Endothelial cell of umbilical vein (primary cell): ENCODE data around the gene OXSR1. TPM values are rescaled to one million over a fixed set of nuclear protein-coding genes. Genes with fewer than 3 reads are reported as not detected.

Experiments
- BruUV-seq: library from RNA; stranded (reverse); fragments of 400-500 nt; replicated peaks from 2 replicates; lab custom pipeline; 2021; lab: Mats Ljungman, UMichigan
- CTCF ChIA-PET: fragments of 300-600, 350-600 bp; sonication (Branson Sonifier 250); formaldehyde crosslinking; loops from one replicate; lab custom pipeline; 2021; ENCODE audit warnings: antibody characterized with exemption, inconsistent platforms; lab: Charles Lee
- POLR2A ChIA-PET: fragments of 300-600, 350-600 bp; sonication (Branson Sonifier 250); formaldehyde crosslinking; loops from one replicate; lab custom pipeline; 2021; ENCODE audit warnings: antibody characterized with exemption, inconsistent platforms; lab: Charles Lee
- DNase-seq: peaks from one replicate; pipeline ENCODE4 v3.0.0-alpha.2; 2011; ENCODE audit warnings: low read depth, low spot score
- FAIRE-seq: peaks from 2 replicates; lab custom pipeline; 2011; peaks lifted over from hg19 to GRCh38; lab: Jason Lieb, UNC
- H2AFZ ChIP-seq: 2 replicates; pipeline ENCODE4 v1.6.0; 2012; ENCODE audit warnings: low read depth, low read length, control low read depth, inconsistent platforms
- H3K27ac ChIP-seq: 2 replicates; pipeline ENCODE4 v1.5.1; 2011; ENCODE audit warnings: low read depth, mild to moderate bottlenecking, control low read depth, low read length, moderate library complexity; ENCODE audit not compliant: insufficient read depth
- H3K27me3 ChIP-seq, 2 experiments: 2 replicates each; pipeline versions ENCODE4 v1.6.0 to v1.6.1; 2011; ENCODE audit warnings: low read length in 2 of 2, mixed read lengths in 1 of 2; ENCODE audit not compliant: control insufficient read depth in 2 of 2, insufficient read depth in 2 of 2
- H3K36me3 ChIP-seq, 2 experiments: 2 replicates in 1 of 2; 3 replicates in 1 of 2; pipeline ENCODE4 v1.5.1; 2011; ENCODE audit warnings: low read length in 2 of 2, mild to moderate bottlenecking in 1 of 2, moderate library complexity in 1 of 2; ENCODE audit not compliant: control insufficient read depth in 2 of 2, insufficient read depth in 2 of 2; ENCODE audit errors: extremely low read depth in 1 of 2
- H3K4me1 ChIP-seq: 3 replicates; pipeline ENCODE4 v1.5.1; 2011; ENCODE audit warnings: mild to moderate bottlenecking, low read length; ENCODE audit not compliant: control insufficient read depth, insufficient read depth; ENCODE audit errors: extremely low read depth
- H3K4me2 ChIP-seq: 2 replicates; pipeline ENCODE4 v1.6.1; 2011; ENCODE audit warnings: low read length, control low read depth, mixed read lengths; ENCODE audit not compliant: insufficient read depth
- H3K4me3 ChIP-seq, 3 experiments: fragments of 200-600 bp in 1 of 3; sonication (generic), shearing (Covaris generic) in 1 of 3; replicated peaks in 1 of 3; 2 replicates each; pipeline ENCODE4 v1.5.1; 2011 to 2016; ENCODE audit warnings: control low read depth in 3 of 3, low read length in 3 of 3, mild to moderate bottlenecking in 2 of 3, inconsistent platforms in 1 of 3, low read depth in 1 of 3, moderate library complexity in 1 of 3; ENCODE audit not compliant: insufficient read depth in 1 of 3
- H3K79me2 ChIP-seq: 2 replicates; pipeline ENCODE4 v1.6.0; 2012; ENCODE audit warnings: low read length, inconsistent platforms; ENCODE audit not compliant: control insufficient read depth, insufficient read depth
- H3K9ac ChIP-seq: replicated peaks from 2 replicates; pipeline ENCODE3; 2011; ENCODE audit warnings: low read length, control low read depth; ENCODE audit not compliant: insufficient read depth; ENCODE audit errors: extremely low read depth
- H3K9me1 ChIP-seq: replicated peaks from 3 replicates; pipeline ENCODE4 v1.6.0; 2011; ENCODE audit warnings: mild to moderate bottlenecking, low read length; ENCODE audit not compliant: control insufficient read depth, insufficient read depth; ENCODE audit errors: extremely low read depth
- H3K9me3 ChIP-seq: replicated peaks from 2 replicates; pipeline ENCODE4 v1.5.1; 2012; ENCODE audit warnings: low read length, inconsistent platforms; ENCODE audit not compliant: control insufficient read depth, insufficient read depth
- H4K20me1 ChIP-seq: replicated peaks from 2 replicates; pipeline ENCODE3; 2011; ENCODE audit warnings: mild to moderate bottlenecking, low read length; ENCODE audit not compliant: control insufficient read depth, insufficient read depth; ENCODE audit errors: extremely low read depth
- CTCF ChIP-seq, 2 donors: IDR thresholded peaks; 1 replicate in 1 of 2; 2 replicates in 1 of 2; pipeline ENCODE4 v1.5.1; 2011; ENCODE audit warnings: low read length in 2 of 2, mild to moderate bottlenecking in 2 of 2, moderate library complexity in 2 of 2, control low read depth in 1 of 2, inconsistent platforms in 1 of 2, low read depth in 1 of 2; ENCODE audit not compliant: insufficient read depth in 1 of 2; ENCODE audit errors: extremely low read depth in 1 of 2
- EZH2 ChIP-seq: IDR thresholded peaks from 2 replicates; pipeline ENCODE4 v1.6.1; 2012; ENCODE audit warnings: borderline replicate concordance, low read depth, mild to moderate bottlenecking, moderate library complexity, low read length, inconsistent platforms; ENCODE audit not compliant: severe bottlenecking
- FOS ChIP-seq: IDR thresholded peaks from 2 replicates; pipeline ENCODE4 v1.6.1; 2011; ENCODE audit warnings: mild to moderate bottlenecking, low read length, moderate library complexity, borderline replicate concordance; ENCODE audit not compliant: insufficient read depth
- JUN ChIP-seq: IDR thresholded peaks from 2 replicates; pipeline ENCODE4 v1.6.1; 2011; ENCODE audit warnings: borderline replicate concordance, low read depth; ENCODE audit not compliant: insufficient read length, insufficient read depth
- MYC ChIP-seq: IDR thresholded peaks from one replicate; pipeline ENCODE4 v1.6.1; 2011; ENCODE audit warnings: mild to moderate bottlenecking, low read depth, low read length
- POLR2A ChIP-seq: IDR thresholded peaks from 2 replicates; pipeline ENCODE4 v1.6.1; 2012; ENCODE audit warnings: low read depth, mild to moderate bottlenecking, control low read depth, low read length
- POLR2AphosphoS5 ChIP-seq: IDR thresholded peaks from 2 replicates; pipeline ENCODE4 v1.6.1; 2012; ENCODE audit warnings: low read depth, mild to moderate bottlenecking, control low read depth, low read length, moderate library complexity; ENCODE audit not compliant: insufficient read depth
- dilution Hi-C: fragments of 300-500 bp; cut with MboI; formaldehyde crosslinking; loops from one replicate; pipeline ENCODE4 v1.15.0; 2019; ENCODE audit warnings: low sequenced_read_pairs; ENCODE audit not compliant: extremely low pct_ligation_motif_present
- intact Hi-C: fragments of 100-400 bp; cut with micrococcal nuclease; formaldehyde crosslinking; loops from one replicate; pipeline ENCODE4 v1.10.0; 2022
- polyA plus RNA-seq, 4 experiments: library from polyadenylated mRNA; depleted of rRNA in 3 of 4; stranded (reverse) in 3 of 4; unstranded in 1 of 4; fragments of >200 nt; gene quantifications; 2 replicates each; pipeline versions ENCODE4 v1.2.1 to v1.2.3, GENCODE V29; 2011 to 2012; ENCODE audit warnings: missing spikeins in 1 of 4
- total RNA-seq: library from RNA; stranded (reverse); gene quantifications from 2 replicates; pipeline ENCODE4 v1.2.3, GENCODE V29; 2021

The OXSR1 gene
- total and polyA plus RNA-seq, 2 donors (not counting 3 experiments of a cell fraction or from before 2014, with no cell fraction given): 15.1 to 32.9 TPM

GRCh38 chr3:38154625-38155255 lies 10.6 kb upstream of the OXSR1 start:
- H2AFZ ChIP-seq: no peak overlapping the region
- no TSS peak for BruUV-seq
- intact Hi-C loops: no loop called here
- CTCF ChIA-PET: interaction anchor here (0.7 to 4.2 kb wide), 2 partner anchors 10 to 13 kb away, joined by 3 to 20 read pairs; partner anchors contain the start of gene OXSR1
- H3K9ac ChIP-seq: no peak overlapping the region
- no peaks in the 10 kb centered on the region for H3K4me1 ChIP-seq
- H3K36me3 ChIP-seq: no peaks in the 10 kb centered on the region
- TF ChIP-seq POLR2A (no peak), CTCF (IDR thresholded peaks at IDR 0.05; ENCODE audit: extremely low read depth in 1 of 2, insufficient read depth in 1 of 2, low read depth in 1 of 2, low read length in 2 of 2) (no peak), POLR2AphosphoS5 (no peak), JUN (no peak), MYC (no peak)
- H3K9me3 ChIP-seq: no peaks in the 10 kb centered on the region
- H3K27ac ChIP-seq: no peak overlapping the region
- dilution Hi-C loops: no loop called here
- H4K20me1 ChIP-seq: no peaks in the 10 kb centered on the region
- no peaks in the 10 kb centered on the region for H3K27me3 ChIP-seq
- FAIRE-seq (no peak), DNase-seq (no peak)
- H3K79me2 ChIP-seq: no peaks in the 10 kb centered on the region
- H3K4me3 ChIP-seq: no peak overlapping the region
- no peak overlapping the region for H3K4me2 ChIP-seq
- no peaks in the 10 kb centered on the region for H3K9me1 ChIP-seq
- POLR2A ChIA-PET: interaction anchor here (1.0 kb wide), 1 partner anchor 11 kb away, joined by 4 read pairs; the partner anchor contains the start of gene OXSR1

GRCh38 chr3:38155825-38156224 lies 9.5 kb upstream of the OXSR1 start:
- CTCF ChIA-PET: interaction anchor here (4.2 kb wide), 1 partner anchor 9 kb away, joined by 20 read pairs; the partner anchor contains the start of gene OXSR1
- no TSS peak for BruUV-seq

More at GRCh38 chr3:38155825-38156224, 9.5 kb upstream of the OXSR1 start:
- H3K27me3 ChIP-seq: no peaks in the 10 kb centered on the region
- TF ChIP-seq EZH2: no peak
- no peak for TF ChIP-seq CTCF (IDR thresholded peaks at IDR 0.05; ENCODE audit: extremely low read depth in 1 of 2, insufficient read depth in 1 of 2, low read depth in 1 of 2, low read length in 2 of 2)
- TF ChIP-seq FOS: no peak
- POLR2A ChIA-PET: no interaction called here
- FAIRE-seq (no peak), DNase-seq (no peak)
- no peaks in the 10 kb centered on the region for H3K79me2 ChIP-seq
- H3K36me3 ChIP-seq: no peaks in the 10 kb centered on the region
- dilution Hi-C loops: no loop called here
- no peak overlapping the region for H3K9ac ChIP-seq
- H3K9me3 ChIP-seq: no peaks in the 10 kb centered on the region
- H3K9me1 ChIP-seq: no peaks in the 10 kb centered on the region
- H3K27ac ChIP-seq: no peak overlapping the region
- no peak overlapping the region for H2AFZ ChIP-seq
- H4K20me1 ChIP-seq: no peaks in the 10 kb centered on the region
- intact Hi-C loops: no loop called here
- H3K4me3 ChIP-seq: no peak overlapping the region
- H3K4me2 ChIP-seq: no peak overlapping the region
- no peaks in the 10 kb centered on the region for H3K4me1 ChIP-seq
